ENCODE results near the gene CNDP1. TPM values are rescaled to one million over a fixed set of nuclear protein-coding genes. Genes with fewer than 3 reads are reported as not detected.

The CNDP1 gene
- total RNA-seq, 1 donor from 2014 or later: not detected

GRCh38 chr18:74513149-74513882 lies 21.0 kb upstream of the CNDP1 start:
- Mint-ChIP-seq H3K36me3 (ENCODE audit: low read depth, unreplicated experiment) (peaks cover 49% of the 10 kb centered on the region), H3K4me1 (ENCODE audit: unreplicated experiment) (no peaks in the 10 kb centered on the region), H3K9me3 (ENCODE audit: unreplicated experiment) (peaks cover 4% of the 10 kb centered on the region), H3K4me3 (ENCODE audit: unreplicated experiment) (peak overlapping the region; percentile 71), H3K27me3 (ENCODE audit: unreplicated experiment) (peaks cover 6% of the 10 kb centered on the region), H3K27ac (ENCODE audit: unreplicated experiment) (peak overlapping the region; percentile 36)
- no peak for TF ChIP-seq CTCF (IDR thresholded peaks at IDR 0.05; ENCODE audit: unreplicated experiment)
- DNase-seq (ENCODE audit: low spot score): no peak

GRCh38 chr18:74513883-74514205 lies 20.5 kb upstream of the CNDP1 start:
- no peak for TF ChIP-seq CTCF (IDR thresholded peaks at IDR 0.05; ENCODE audit: unreplicated experiment)
- Mint-ChIP-seq H3K27me3 (ENCODE audit: unreplicated experiment) (peaks cover 6% of the 10 kb centered on the region), H3K9me3 (ENCODE audit: unreplicated experiment) (peaks cover 4% of the 10 kb centered on the region), H3K36me3 (ENCODE audit: low read depth, unreplicated experiment) (peaks cover 48% of the 10 kb centered on the region), H3K4me1 (ENCODE audit: unreplicated experiment) (no peaks in the 10 kb centered on the region), H3K4me3 (ENCODE audit: unreplicated experiment) (no peak overlapping the region), H3K27ac (ENCODE audit: unreplicated experiment) (no peak overlapping the region)
- no peak for DNase-seq (ENCODE audit: low spot score)

- H3K4me1 Mint-ChIP-seq (ENCODE audit: unreplicated experiment): no peaks in the 10 kb centered on the region
- H3K27me3 Mint-ChIP-seq (ENCODE audit: unreplicated experiment): peaks cover 6% of the 10 kb centered on the region
- peaks cover 4% of the 10 kb centered on the region for H3K9me3 Mint-ChIP-seq (ENCODE audit: unreplicated experiment)
- H3K4me3 Mint-ChIP-seq (ENCODE audit: unreplicated experiment): no peak overlapping the region
- peak overlapping the region; percentile 36 for H3K27ac Mint-ChIP-seq (ENCODE audit: unreplicated experiment)
- H3K36me3 Mint-ChIP-seq (ENCODE audit: low read depth, unreplicated experiment): peaks cover 53% of the 10 kb centered on the region
- DNase-seq (ENCODE audit: low spot score): no peak
- TF ChIP-seq CTCF (IDR thresholded peaks at IDR 0.05; ENCODE audit: unreplicated experiment): no peak
Observed at GRCh38 chr18:74514860-74515495, 19.3 kb upstream of the CNDP1 start.

GRCh38 chr18:74515620-74516231 lies 18.6 kb upstream of the CNDP1 start:
- Mint-ChIP-seq H3K27ac (ENCODE audit: unreplicated experiment) (no peak overlapping the region), H3K27me3 (ENCODE audit: unreplicated experiment) (peaks cover 6% of the 10 kb centered on the region), H3K4me3 (ENCODE audit: unreplicated experiment) (no peak overlapping the region), H3K4me1 (ENCODE audit: unreplicated experiment) (no peaks in the 10 kb centered on the region), H3K9me3 (ENCODE audit: unreplicated experiment) (peaks cover 4% of the 10 kb centered on the region), H3K36me3 (ENCODE audit: low read depth, unreplicated experiment) (peaks cover 53% of the 10 kb centered on the region)
- no peak for TF ChIP-seq CTCF (IDR thresholded peaks at IDR 0.05; ENCODE audit: unreplicated experiment)
- no peak for DNase-seq (ENCODE audit: low spot score)

All from endothelial cell (in vitro differentiated cells).